Measurements from ENCODE around the gene TCEANC2. TPM values are rescaled to one million over a fixed set of nuclear protein-coding genes. Genes with fewer than 3 reads are reported as not detected.

TCEANC2 gene
- total RNA-seq, 1 donor, result 2.5 TPM

DNA sequence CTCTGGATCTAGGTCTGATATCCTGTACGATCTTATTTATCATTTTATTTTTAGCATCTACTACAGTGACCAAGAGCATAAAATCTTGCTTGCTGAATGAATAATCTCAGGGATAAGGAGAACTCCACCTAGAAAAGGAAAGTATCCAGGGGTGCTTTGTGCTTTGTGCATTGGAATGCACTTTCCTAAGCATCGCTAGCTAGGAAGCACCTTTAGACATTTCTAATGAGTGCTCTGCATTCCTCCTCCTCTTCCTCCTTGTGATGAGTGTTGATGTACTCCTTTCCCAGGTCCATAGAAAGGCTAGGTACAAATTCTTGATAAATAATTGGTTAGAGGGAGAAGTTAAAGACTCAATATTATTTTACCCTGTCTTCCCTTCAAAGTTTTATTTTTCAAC, 31.4 kb downstream of the TCEANC2 start:
- Histone ChIP-seq H3K9me3 (ENCODE audit: low read depth, low read length) (no peaks in the 10 kb centered on the region), H3K4me2 (ENCODE audit: insufficient read depth, low read length) (no peak overlapping the region), H3K36me3 (ENCODE audit: insufficient read depth, low read length) (no peaks in the 10 kb centered on the region), H3K79me2 (ENCODE audit: insufficient read depth, low read length) (no peaks in the 10 kb centered on the region), H3K27ac (ENCODE audit: low read depth, low read length) (no peak overlapping the region), H3K27me3 (ENCODE audit: insufficient read depth, low read length) (no peaks in the 10 kb centered on the region), H2AFZ (ENCODE audit: low read length) (no peak overlapping the region), H3K4me3 (ENCODE audit: insufficient read depth, low read length) (no peak overlapping the region), H4K20me1 (ENCODE audit: insufficient read depth, low read length) (no peaks in the 10 kb centered on the region), H3K4me1 (ENCODE audit: insufficient read depth, low read length) (no peaks in the 10 kb centered on the region)
- no peak for DNase-seq (ENCODE audit: insufficient read length, low spot score, missing footprints)
- no peak for TF ChIP-seq CTCF (IDR thresholded peaks at IDR 0.05; ENCODE audit: extremely low read depth, low read depth, low read length)

DNA sequence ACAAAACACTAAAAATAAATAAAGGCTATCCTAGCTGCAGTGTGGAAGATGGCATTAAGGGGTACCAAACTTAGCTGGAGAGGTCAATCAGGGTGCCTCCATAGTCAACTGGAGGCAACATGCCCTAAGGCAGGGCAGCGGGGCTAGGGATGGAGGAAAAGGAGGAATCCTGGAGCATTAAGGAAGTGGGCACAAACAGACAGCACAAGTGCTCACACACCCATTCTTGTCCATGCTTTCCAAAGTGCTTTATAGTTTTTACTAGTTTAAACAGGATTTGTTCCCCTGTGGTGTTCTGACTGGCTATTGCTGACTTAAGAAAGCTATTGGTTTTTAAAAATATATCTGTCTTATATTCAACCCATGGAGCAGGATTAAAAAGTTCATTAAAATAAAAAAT, 33.3 kb downstream of the TCEANC2 start:
- no peak for DNase-seq (ENCODE audit: insufficient read length, low spot score, missing footprints)
- no peak for TF ChIP-seq CTCF (IDR thresholded peaks at IDR 0.05; ENCODE audit: extremely low read depth, low read depth, low read length)
- Histone ChIP-seq H3K4me2 (ENCODE audit: insufficient read depth, low read length) (no peak overlapping the region), H3K4me1 (ENCODE audit: insufficient read depth, low read length) (no peaks in the 10 kb centered on the region), H3K27ac (ENCODE audit: low read depth, low read length) (no peak overlapping the region), H2AFZ (ENCODE audit: low read length) (no peak overlapping the region), H3K4me3 (ENCODE audit: insufficient read depth, low read length) (no peak overlapping the region), H4K20me1 (ENCODE audit: insufficient read depth, low read length) (no peaks in the 10 kb centered on the region), H3K9me3 (ENCODE audit: low read depth, low read length) (no peaks in the 10 kb centered on the region), H3K36me3 (ENCODE audit: insufficient read depth, low read length) (no peaks in the 10 kb centered on the region), H3K79me2 (ENCODE audit: insufficient read depth, low read length) (no peaks in the 10 kb centered on the region), H3K27me3 (ENCODE audit: insufficient read depth, low read length) (no peaks in the 10 kb centered on the region)

- Histone ChIP-seq H4K20me1 (ENCODE audit: insufficient read depth, low read length) (no peaks in the 10 kb centered on the region), H3K36me3 (ENCODE audit: insufficient read depth, low read length) (no peaks in the 10 kb centered on the region), H3K4me3 (ENCODE audit: insufficient read depth, low read length) (no peak overlapping the region), H2AFZ (ENCODE audit: low read length) (no peak overlapping the region), H3K9me3 (ENCODE audit: low read depth, low read length) (no peaks in the 10 kb centered on the region), H3K4me2 (ENCODE audit: insufficient read depth, low read length) (no peak overlapping the region), H3K4me1 (ENCODE audit: insufficient read depth, low read length) (no peaks in the 10 kb centered on the region), H3K79me2 (ENCODE audit: insufficient read depth, low read length) (no peaks in the 10 kb centered on the region), H3K27ac (ENCODE audit: low read depth, low read length) (no peak overlapping the region), H3K27me3 (ENCODE audit: insufficient read depth, low read length) (no peaks in the 10 kb centered on the region)
- TF ChIP-seq CTCF (IDR thresholded peaks at IDR 0.05; ENCODE audit: extremely low read depth, low read depth, low read length), result no peak
- no peak for DNase-seq (ENCODE audit: insufficient read length, low spot score, missing footprints)
Observed at GRCh38 chr1:54088385-54088784, 35.0 kb downstream of the TCEANC2 start.

GRCh38 chr1:54091666-54092065, 38.3 kb downstream of the TCEANC2 start:
- DNase-seq (ENCODE audit: insufficient read length, low spot score, missing footprints), result no peak
- no peak for TF ChIP-seq CTCF (IDR thresholded peaks at IDR 0.05; ENCODE audit: extremely low read depth, low read depth, low read length)

More at GRCh38 chr1:54091666-54092065, 38.3 kb downstream of the TCEANC2 start:
- H3K36me3 ChIP-seq (ENCODE audit: insufficient read depth, low read length), result no peaks in the 10 kb centered on the region
- no peaks in the 10 kb centered on the region for H3K4me1 ChIP-seq (ENCODE audit: insufficient read depth, low read length)
- no peaks in the 10 kb centered on the region for H3K79me2 ChIP-seq (ENCODE audit: insufficient read depth, low read length)
- H4K20me1 ChIP-seq (ENCODE audit: insufficient read depth, low read length), result no peaks in the 10 kb centered on the region
- H3K4me3 ChIP-seq (ENCODE audit: insufficient read depth, low read length), result no peak overlapping the region
- no peak overlapping the region for H2AFZ ChIP-seq (ENCODE audit: low read length)
- no peaks in the 10 kb centered on the region for H3K27me3 ChIP-seq (ENCODE audit: insufficient read depth, low read length)
- H3K4me2 ChIP-seq (ENCODE audit: insufficient read depth, low read length), result no peak overlapping the region
- no peak overlapping the region for H3K27ac ChIP-seq (ENCODE audit: low read depth, low read length)
- no peaks in the 10 kb centered on the region for H3K9me3 ChIP-seq (ENCODE audit: low read depth, low read length)

All from osteoblast (primary cell).